KOPT-K1 (cell line): ENCODE results near the gene CRACR2A.

Experiments
- H3K27ac ChIP-seq: fragments of 200-600 bp; sonication (generic); 2 replicates; pipeline ENCODE4 v1.5.1; 2016; ENCODE audit warnings: antibody characterized with exemption, mild to moderate bottlenecking, low read depth, low read length; ENCODE audit not compliant: poor library complexity, severe bottlenecking
- H3K36me3 ChIP-seq: fragments of 200-600 bp; sonication (generic); 2 replicates; pipeline ENCODE4 v1.5.1; 2017; ENCODE audit warnings: antibody characterized with exemption, mild to moderate bottlenecking, low read length, moderate library complexity; ENCODE audit not compliant: insufficient read depth
- H3K9me3 ChIP-seq: fragments of 200-600 bp; sonication (generic); 2 replicates; pipeline ENCODE4 v1.5.1; 2017; ENCODE audit warnings: antibody characterized with exemption, low read length, mild to moderate bottlenecking; ENCODE audit not compliant: insufficient read depth, poor library complexity, severe bottlenecking

CRACR2A gene

GRCh38 chr12:3744229-3744901, 8.5 kb downstream of the CRACR2A start:
- peaks cover 47% of the 10 kb centered on the region for H3K36me3 ChIP-seq
- no peak overlapping the region for H3K27ac ChIP-seq
- peaks cover 14% of the 10 kb centered on the region for H3K9me3 ChIP-seq

- H3K36me3 ChIP-seq = peaks cover 47% of the 10 kb centered on the region
- no peak overlapping the region for H3K27ac ChIP-seq
- H3K9me3 ChIP-seq = peaks cover 14% of the 10 kb centered on the region
Measured at GRCh38 chr12:3743803-3744202, 9.1 kb downstream of the CRACR2A start.

DNA sequence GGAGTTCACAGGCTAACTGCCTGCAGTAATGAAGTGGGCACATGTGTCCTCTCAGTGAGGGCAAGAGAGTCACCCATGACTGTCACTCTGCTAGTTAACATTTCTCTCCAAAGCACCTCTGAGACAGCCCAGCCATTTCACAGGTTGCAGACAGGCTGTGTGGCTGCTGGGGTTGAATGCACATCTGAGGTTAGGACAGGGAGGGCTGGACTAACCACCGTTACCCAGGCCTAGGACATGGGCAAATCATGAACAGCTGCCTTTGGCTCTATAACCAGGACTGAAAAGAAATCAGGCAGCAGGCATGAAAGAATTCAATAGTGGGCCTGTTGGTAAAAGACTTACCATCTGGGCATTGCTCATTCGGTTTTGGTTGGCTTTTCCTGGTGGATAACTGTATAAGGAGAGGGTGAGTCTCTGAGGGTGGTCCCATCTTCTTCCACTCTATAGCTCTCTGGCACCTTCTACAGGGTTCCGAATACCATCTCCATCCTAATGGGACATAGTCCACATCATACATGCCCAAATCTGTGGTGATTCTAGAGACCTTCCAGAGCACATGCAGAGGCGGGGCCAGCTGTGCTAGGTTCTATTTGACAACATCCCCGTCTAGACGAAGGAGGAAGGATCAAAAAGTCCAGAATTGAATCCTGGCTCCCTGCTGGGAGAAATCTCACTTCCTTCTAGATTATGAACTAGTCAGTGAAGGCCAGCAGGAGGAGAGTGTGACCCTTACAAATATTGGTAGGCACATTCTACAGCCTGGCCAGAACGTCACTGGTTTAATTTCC, 10.8 kb downstream of the CRACR2A start:
- Histone ChIP-seq H3K9me3 (peaks cover 11% of the 10 kb centered on the region), H3K27ac (no peak overlapping the region), H3K36me3 (peaks cover 46% of the 10 kb centered on the region)

DNA sequence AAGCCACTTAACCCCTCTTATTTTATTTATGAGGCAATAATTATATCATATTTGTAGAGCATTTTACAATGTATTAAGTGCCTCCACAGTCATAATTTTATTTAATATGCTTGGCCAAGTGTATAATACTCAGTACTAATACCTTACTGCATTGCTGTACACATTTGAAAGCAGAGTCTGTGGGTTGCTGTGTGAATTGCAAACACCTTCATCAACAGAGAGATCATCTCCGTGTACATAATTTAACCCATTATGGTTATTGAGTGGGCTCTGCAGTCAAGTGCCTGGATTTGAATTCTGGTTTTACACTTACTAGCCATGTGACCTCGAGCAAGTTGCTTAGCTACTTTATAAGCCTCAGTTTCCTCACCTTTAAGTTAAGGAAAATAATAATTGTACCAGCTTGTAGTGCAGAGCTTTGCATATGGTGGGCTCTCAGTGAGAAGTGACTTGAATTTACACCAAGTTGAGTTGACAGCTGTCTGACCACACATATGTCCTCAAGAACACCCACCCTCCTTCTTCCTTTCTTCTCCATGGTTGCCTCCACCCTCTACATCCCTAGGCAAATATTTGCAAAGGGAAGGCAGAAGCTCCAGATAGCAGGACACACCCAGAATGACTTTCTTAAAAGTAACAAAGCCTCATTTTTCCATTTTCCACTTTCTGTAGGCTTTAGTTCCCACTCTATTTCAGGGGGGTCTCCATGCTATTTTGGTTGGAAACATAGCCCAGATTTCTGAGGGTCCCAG, 12.3 kb downstream of the CRACR2A start:
- Histone ChIP-seq H3K36me3 (peaks cover 47% of the 10 kb centered on the region), H3K9me3 (no peaks in the 10 kb centered on the region), H3K27ac (no peak overlapping the region)

DNA sequence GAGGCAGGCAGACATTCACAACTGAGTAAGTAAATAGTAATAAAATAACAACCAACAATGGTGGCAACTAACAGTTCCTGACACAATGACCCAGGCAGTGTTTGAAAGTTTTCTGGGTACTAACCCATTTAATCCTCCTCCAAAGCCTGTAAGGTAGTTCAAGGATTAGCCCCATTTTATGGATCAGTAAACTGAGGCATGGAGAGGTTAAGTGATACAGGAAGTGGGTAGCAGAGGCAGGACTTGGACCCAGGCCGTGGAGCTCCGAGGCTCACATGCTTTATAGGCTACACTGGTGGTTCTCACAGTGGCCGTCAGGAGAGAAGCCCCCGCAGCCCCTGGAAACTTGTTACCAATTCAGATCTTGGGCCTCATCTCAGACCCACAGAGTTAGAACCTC, 17.5 kb downstream of the CRACR2A start:
- peaks cover 46% of the 10 kb centered on the region for H3K36me3 ChIP-seq
- H3K27ac ChIP-seq = no peak overlapping the region
- no peaks in the 10 kb centered on the region for H3K9me3 ChIP-seq

GRCh38 chr12:3732901-3733300, 20.0 kb downstream of the CRACR2A start:
- Histone ChIP-seq H3K9me3 (no peaks in the 10 kb centered on the region), H3K27ac (no peak overlapping the region), H3K36me3 (peaks cover 45% of the 10 kb centered on the region)

- no peaks in the 10 kb centered on the region for H3K9me3 ChIP-seq
- H3K27ac ChIP-seq = no peak overlapping the region
- H3K36me3 ChIP-seq = peaks cover 26% of the 10 kb centered on the region
Measured at GRCh38 chr12:3730111-3730510, 22.8 kb downstream of the CRACR2A start.

GRCh38 chr12:3728686-3729085, 24.2 kb downstream of the CRACR2A start:
- H3K27ac ChIP-seq = peak overlapping the region; percentile 78
- H3K36me3 ChIP-seq = peaks cover 38% of the 10 kb centered on the region

DNA sequence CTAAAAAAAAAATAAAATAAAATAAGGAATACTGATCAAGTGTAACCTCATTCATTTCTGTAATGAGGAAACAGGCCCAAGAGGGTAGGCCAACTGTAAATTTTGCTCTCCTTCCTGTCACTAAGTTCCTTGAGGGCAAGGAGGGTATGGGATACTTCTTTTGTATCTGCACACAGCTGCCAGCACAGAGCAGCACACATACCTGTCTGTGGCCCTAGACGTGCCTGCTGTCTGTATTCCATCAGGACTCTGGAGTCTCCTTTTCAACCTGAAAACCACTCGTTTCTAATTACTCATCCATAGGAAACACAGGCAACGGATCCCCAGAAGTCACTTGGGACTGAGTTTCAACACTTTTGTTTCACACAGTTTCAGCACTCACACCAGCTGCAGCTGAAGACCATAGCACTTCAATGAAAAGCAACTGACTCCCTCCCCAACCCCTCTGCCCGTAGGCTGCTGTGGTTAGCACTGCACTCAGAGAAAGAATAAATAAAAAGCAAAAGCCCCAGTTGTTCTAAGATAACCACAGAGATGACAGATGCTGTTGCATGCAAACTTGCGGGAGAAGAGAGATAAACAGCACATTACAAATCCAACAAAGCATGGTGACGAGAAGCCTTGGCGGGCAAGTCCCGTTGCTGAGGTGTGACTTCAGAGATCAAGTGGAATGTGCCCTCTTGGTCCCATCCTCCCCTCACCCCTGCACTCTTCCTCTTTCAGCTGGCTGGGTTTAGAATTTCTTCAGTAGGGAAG, 24.9 kb downstream of the CRACR2A start:
- H3K27ac ChIP-seq = peak overlapping the region; percentile 78
- H3K9me3 ChIP-seq = no peaks in the 10 kb centered on the region
- H3K36me3 ChIP-seq = peaks cover 43% of the 10 kb centered on the region

More at GRCh38 chr12:3728686-3729085, 24.2 kb downstream of the CRACR2A start:
- no peaks in the 10 kb centered on the region for H3K9me3 ChIP-seq

DNA sequence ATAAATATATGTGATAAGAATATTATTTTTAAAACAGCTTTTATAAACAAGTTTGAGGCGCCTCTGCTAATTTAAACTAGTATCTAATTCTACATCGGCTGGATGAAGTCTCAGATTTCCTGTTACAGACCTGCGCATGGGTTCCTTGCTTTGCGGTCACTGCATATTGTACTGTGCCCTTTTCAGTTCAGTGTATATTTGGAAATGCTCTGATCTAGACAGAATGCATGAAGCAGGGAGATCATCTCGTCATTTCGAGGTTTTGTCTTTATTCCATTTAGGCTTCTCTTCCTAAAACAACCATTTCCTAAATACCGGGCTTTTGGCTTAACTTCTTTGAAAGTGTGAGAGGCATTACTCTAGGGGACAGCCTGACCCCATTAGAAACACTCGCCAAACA, 25.6 kb downstream of the CRACR2A start:
- no peaks in the 10 kb centered on the region for H3K9me3 ChIP-seq
- peaks cover 38% of the 10 kb centered on the region for H3K36me3 ChIP-seq
- peak overlapping the region; percentile 78 for H3K27ac ChIP-seq

GRCh38 chr12:3726456-3726855, 26.5 kb downstream of the CRACR2A start:
- H3K27ac ChIP-seq = peak overlapping the region; percentile 78
- no peaks in the 10 kb centered on the region for H3K9me3 ChIP-seq

GRCh38 chr12:3725388-3726115, 27.4 kb downstream of the CRACR2A start:
- Histone ChIP-seq H3K27ac (peak overlapping the region; percentile 11), H3K9me3 (no peaks in the 10 kb centered on the region), H3K36me3 (peaks cover 25% of the 10 kb centered on the region)

More at GRCh38 chr12:3726456-3726855, 26.5 kb downstream of the CRACR2A start:
- H3K36me3 ChIP-seq = peaks cover 31% of the 10 kb centered on the region

DNA sequence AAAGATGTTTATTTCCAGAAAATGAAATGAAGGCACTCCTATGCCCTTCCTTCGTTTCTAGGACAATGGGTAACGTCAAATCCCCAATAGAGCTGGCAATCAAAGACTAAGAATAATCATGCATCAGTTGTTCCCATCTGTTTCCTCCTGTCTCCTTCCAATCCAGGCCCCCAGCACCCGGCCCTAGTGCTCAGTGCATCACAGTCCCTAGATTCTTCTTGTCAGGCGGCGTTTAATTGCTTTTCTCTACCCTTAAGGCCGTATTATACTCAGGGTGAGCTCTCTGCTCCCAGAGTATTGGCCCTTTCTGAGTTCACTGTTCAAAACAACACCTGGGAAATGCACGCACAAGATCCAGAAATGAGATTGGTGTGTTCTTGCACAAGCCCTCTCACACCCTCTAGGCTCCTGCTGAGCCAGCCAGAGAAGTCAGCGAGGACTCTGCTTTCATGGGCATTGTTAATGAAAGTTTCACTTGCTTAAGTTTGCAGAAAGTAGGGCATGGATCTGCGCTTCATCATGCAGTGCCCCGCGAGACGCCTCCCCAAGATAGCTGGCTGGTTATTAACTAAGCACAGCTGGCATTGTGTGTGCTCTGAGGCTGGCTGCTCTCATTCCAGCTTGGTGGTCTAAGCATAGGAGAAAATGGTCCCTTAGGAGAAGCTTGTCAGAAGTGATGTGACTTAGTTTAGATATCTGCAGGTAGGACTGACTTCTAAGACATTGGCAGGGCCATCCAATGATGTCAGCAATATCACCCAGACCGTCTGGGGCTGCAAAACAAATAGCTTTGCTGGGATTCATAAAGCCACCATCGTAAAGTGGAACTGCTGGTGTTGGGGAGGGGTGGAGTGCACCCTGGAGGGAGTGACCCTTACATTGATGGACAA, 28.7 kb downstream of the CRACR2A start:
- Histone ChIP-seq H3K27ac (no peak overlapping the region), H3K9me3 (no peaks in the 10 kb centered on the region), H3K36me3 (peaks cover 25% of the 10 kb centered on the region)
